ENCODE data around the gene RALGPS1.

The RALGPS1 gene

GRCh38 chr9:127264462-127265219 is 350.1 kb downstream of the RALGPS1 start, which contains the start of gene GARNL3:
TSS of gene GARNL3 (plus strand) at chr9:127264774. CDS start at chr9:127264878, 104 bp downstream.
- DNase-seq (ENCODE audit: low read depth, low spot score): no peak
- H3K4me3 ChIP-seq (ENCODE audit: low read length): no peak within 1 kb of the TSS

GRCh38 chr9:127267793-127268525 is 353.4 kb downstream of the RALGPS1 start:
- DNase-seq (ENCODE audit: low read depth, low spot score): no peak
- no peak overlapping the region for H3K4me3 ChIP-seq (ENCODE audit: low read length)

- no peak for DNase-seq (ENCODE audit: low read depth, low spot score)
- no peak overlapping the region for H3K4me3 ChIP-seq (ENCODE audit: low read length)
These were observed 354.9 kb downstream of the RALGPS1 start for GRCh38 chr9:127269449-127269848.

Data from Jurkat, Clone E6-1 (cell line).